Progenitor cell of endocrine pancreas (in vitro differentiated cells): ENCODE measurements around the gene AP1S2. TPM values are rescaled to one million over a fixed set of nuclear protein-coding genes. Genes with fewer than 3 reads are reported as not detected.

Experiments used
- DNase-seq: peaks from one replicate; pipeline ENCODE4 v3.0.0; 2021; ENCODE audit warnings: low spot score; ENCODE audit not compliant: unreplicated experiment
- H3K27ac Mint-ChIP-seq: 2 replicates; pipeline ENCODE4 v1.8.0; 2021; ENCODE audit warnings: mild to moderate bottlenecking, moderate library complexity, mixed read lengths
- H3K27me3 Mint-ChIP-seq: 2 replicates; pipeline ENCODE4 v1.8.0; 2021; ENCODE audit warnings: mixed read lengths
- H3K36me3 Mint-ChIP-seq: 2 replicates; pipeline ENCODE4 v1.8.0; 2022; ENCODE audit warnings: mixed read lengths; ENCODE audit not compliant: insufficient read depth
- H3K4me1 Mint-ChIP-seq: 2 replicates; pipeline ENCODE4 v1.8.0; 2021; ENCODE audit warnings: low read depth, mixed read lengths
- H3K4me3 Mint-ChIP-seq: 2 replicates; pipeline ENCODE4 v1.8.0; 2021; ENCODE audit warnings: low read depth, mild to moderate bottlenecking, moderate library complexity, mixed read lengths
- H3K9me3 Mint-ChIP-seq: 2 replicates; pipeline ENCODE4 v1.8.0; 2021; ENCODE audit warnings: low read depth, mixed read lengths
- long read RNA-seq: library from polyadenylated mRNA; unstranded; transcript quantifications from one replicate; pipeline ENCODE4 v2.0.0, GENCODE V29; 2020
- total RNA-seq: library from RNA; stranded (reverse); gene quantifications from 2 replicates; pipeline ENCODE4 v1.2.1, GENCODE V29; 2021
- TF ChIP-seq, protein P1 (sequence below): fragments of 200-600 bp; sonication (generic); IDR thresholded peaks from one replicate; pipeline ENCODE4 v1.5.0; 2021; ENCODE audit warnings: antibody characterized with exemption, mild to moderate bottlenecking; ENCODE audit not compliant: unreplicated experiment

AP1S2 gene
- total RNA-seq: 82.2 and 82.6 TPM in 2 replicates
- long read RNA-seq, transcript AP1S2-202 (5 exons, 3,492 nt): minor isoform, 16 of 316 reads
- long read RNA-seq, transcript AP1S2-201 (5 exons, 2,237 nt): major isoform, 74 of 316 reads
- long read RNA-seq, partial matches to known transcripts: 10 of 316 reads
- long read RNA-seq, other reads (novel, unspliced or antisense): 216 of 316 reads

DNA sequence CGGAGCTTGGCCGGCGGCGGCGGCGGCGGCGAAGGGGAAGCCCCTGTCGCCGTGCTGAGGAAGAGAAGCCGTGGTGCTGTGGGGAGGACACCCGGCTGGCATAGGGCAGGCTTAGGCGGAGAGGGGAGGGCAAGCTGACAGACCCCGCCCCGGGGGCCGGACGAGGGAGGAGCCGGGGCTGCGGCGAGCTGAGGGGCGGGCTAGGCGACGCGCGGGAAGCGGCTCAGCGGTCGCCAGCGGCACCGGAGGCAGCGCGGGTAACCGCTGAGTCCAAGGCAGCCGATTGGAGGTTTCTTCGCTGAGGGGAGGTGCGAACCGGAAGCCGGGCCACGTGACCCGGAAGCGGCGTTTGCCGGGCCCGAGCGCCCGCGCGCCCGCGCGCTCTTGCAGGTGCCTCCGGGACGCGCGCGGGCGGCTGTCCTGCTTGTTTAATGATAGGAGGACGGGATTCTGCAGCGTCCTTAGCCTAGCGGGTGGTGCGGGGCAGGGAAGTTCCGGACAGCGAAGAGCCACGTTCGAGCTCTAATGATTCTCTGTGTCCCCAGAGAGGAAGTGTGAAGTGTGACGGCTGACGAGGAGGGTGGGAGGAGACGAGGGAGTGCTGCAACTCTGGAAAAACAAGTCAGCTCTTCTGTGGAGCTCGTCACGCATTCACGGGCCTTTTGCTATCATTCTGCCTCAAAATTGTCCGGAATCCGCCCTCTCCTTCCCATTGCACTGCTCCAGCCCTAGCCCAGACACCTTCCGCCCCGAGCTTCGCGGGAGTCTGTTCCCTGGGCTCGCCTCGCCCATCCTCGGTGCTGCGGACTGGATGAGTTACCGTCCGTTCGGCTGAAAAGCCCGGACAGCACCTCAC lies at the start of gene AP1S2:
Gene AP1S2 (minus strand): TSS at position 102 of the 856 bp plus-strand sequence. CDS start 2,289 bp downstream, outside the sequence.
- peak within 1 kb of the TSS; percentile 93 for H3K4me3 Mint-ChIP-seq
- DNase-seq: peak; percentile 94
- H3K27me3 Mint-ChIP-seq: peaks cover 6% of the 10 kb centered on the region
- H3K36me3 Mint-ChIP-seq: peaks cover 10% of the 10 kb centered on the region
- peaks cover 22% of the 10 kb centered on the region for H3K4me1 Mint-ChIP-seq
- TF ChIP-seq, protein P1, sequence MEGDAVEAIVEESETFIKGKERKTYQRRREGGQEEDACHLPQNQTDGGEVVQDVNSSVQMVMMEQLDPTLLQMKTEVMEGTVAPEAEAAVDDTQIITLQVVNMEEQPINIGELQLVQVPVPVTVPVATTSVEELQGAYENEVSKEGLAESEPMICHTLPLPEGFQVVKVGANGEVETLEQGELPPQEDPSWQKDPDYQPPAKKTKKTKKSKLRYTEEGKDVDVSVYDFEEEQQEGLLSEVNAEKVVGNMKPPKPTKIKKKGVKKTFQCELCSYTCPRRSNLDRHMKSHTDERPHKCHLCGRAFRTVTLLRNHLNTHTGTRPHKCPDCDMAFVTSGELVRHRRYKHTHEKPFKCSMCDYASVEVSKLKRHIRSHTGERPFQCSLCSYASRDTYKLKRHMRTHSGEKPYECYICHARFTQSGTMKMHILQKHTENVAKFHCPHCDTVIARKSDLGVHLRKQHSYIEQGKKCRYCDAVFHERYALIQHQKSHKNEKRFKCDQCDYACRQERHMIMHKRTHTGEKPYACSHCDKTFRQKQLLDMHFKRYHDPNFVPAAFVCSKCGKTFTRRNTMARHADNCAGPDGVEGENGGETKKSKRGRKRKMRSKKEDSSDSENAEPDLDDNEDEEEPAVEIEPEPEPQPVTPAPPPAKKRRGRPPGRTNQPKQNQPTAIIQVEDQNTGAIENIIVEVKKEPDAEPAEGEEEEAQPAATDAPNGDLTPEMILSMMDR: no peak
- peak within 1 kb of the TSS; percentile 97 for H3K27ac Mint-ChIP-seq
- no peaks in the 10 kb centered on the region for H3K9me3 Mint-ChIP-seq

DNA sequence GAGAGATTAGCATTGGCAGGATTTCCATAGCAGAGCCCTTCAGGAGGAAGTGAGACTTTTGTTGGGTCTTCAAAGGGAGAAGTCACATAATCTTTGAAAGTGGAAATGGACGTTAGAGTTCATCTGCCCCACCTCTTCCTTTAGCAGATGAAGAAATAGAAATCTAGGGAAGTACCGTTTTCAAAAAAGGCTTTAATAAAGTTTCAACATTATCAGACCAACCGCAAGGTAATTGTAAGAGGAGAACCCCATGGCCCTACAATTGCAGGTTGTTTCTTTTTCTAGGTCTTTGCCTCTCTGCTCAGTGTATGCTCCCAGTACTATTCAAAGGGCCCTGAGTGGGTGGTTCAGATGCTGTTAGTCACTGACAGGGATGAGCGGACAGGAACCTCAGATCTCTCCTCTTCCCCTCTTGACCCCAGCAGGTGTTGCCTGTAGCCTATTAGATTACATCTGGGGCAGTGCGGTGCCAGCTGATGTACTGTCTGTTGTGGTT lies 48.6 kb upstream of the AP1S2 start:
- Mint-ChIP-seq H3K9me3 (peaks cover 11% of the 10 kb centered on the region), H3K4me1 (no peaks in the 10 kb centered on the region), H3K36me3 (peaks cover 3% of the 10 kb centered on the region), H3K27me3 (no peaks in the 10 kb centered on the region), H3K27ac (no peak overlapping the region), H3K4me3 (no peak overlapping the region)
- no peak for DNase-seq
- TF ChIP-seq, protein P1: no peak

DNA sequence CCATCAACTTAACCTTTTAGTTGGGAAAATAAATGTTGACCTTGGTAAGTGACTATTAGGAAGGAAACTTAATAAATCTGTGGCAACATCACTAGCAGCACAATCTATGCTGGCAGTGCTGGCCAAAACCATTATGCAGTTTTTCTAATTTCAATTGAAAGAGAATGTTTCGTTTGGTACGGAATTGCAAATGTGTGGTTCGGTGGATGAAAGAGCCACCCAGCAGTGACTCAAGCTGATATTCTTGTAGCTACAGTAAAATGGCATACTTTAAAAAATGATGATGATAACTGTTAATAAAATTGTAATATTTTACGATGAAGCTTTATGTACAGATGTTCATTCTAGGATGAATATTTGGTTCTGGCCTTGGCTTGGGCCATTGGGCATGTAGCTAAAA lies 40.7 kb upstream of the AP1S2 start:
- DNase-seq: no peak
- no peaks in the 10 kb centered on the region for H3K36me3 Mint-ChIP-seq
- no peak overlapping the region for H3K27ac Mint-ChIP-seq
- H3K9me3 Mint-ChIP-seq: peaks cover 4% of the 10 kb centered on the region
- H3K4me3 Mint-ChIP-seq: no peak overlapping the region
- H3K27me3 Mint-ChIP-seq: no peaks in the 10 kb centered on the region
- TF ChIP-seq, protein P1: no peak
- H3K4me1 Mint-ChIP-seq: no peaks in the 10 kb centered on the region

DNA sequence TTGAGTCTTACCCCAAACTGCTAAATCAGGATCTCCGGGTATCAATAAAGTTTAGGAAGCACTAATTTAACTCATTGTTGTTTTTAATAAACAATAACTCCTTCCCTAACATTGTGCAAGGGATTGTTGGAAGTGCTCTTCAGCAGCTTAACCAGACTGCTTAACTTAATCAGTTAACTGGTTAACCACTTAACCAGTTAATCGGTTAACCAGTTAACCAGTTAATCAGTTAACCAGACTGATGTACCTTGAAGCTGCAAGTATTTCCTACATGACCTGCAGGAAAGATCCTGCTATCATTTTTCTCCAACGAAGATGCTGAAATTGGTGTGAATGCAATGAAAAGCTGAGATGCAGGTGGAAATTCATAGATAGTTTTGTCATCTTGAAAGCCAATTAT lies 40.1 kb upstream of the AP1S2 start:
- no peak for DNase-seq
- H3K4me1 Mint-ChIP-seq: no peaks in the 10 kb centered on the region
- no peak overlapping the region for H3K27ac Mint-ChIP-seq
- no peaks in the 10 kb centered on the region for H3K36me3 Mint-ChIP-seq
- no peak overlapping the region for H3K4me3 Mint-ChIP-seq
- TF ChIP-seq, protein P1: no peak
- no peaks in the 10 kb centered on the region for H3K27me3 Mint-ChIP-seq
- H3K9me3 Mint-ChIP-seq: peaks cover 4% of the 10 kb centered on the region

DNA sequence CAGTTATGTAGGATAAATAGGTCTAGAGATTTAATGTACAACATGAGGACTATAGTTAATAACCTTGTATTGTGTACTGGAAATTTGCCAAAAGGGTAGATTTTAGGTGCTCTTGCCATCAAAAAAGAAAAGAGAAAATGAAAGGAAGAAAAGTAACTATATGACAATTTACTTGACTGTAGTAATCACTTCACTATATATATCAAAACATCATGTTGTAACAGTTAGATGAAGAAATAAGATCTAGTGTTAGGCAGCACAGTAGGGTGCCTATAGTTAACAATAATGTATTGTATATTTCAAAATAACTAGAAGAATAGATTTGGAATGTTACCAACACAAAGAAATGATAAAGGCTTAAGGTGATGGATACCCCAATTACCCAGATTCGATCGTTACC lies 35.9 kb upstream of the AP1S2 start:
- Mint-ChIP-seq H3K27me3 (peaks cover 3% of the 10 kb centered on the region), H3K4me1 (no peaks in the 10 kb centered on the region), H3K36me3 (no peaks in the 10 kb centered on the region), H3K9me3 (peaks cover 3% of the 10 kb centered on the region), H3K27ac (no peak overlapping the region), H3K4me3 (no peak overlapping the region)
- DNase-seq: no peak
- TF ChIP-seq, protein P1: no peak
